Lung (tissue), 12 donors: ENCODE data around the gene FGB. TPM values are rescaled to one million over a fixed set of nuclear protein-coding genes. Genes with fewer than 3 reads are reported as not detected.

Experiments used
- ATAC-seq: fragments of 200-7000 bp; cut with Tn5 transposase; one replicate; pipeline ENCODE4 v1.9.1; 2020; ENCODE audit warnings: moderate number of reproducible peaks; ENCODE audit not compliant: insufficient read depth, low FRiP score
- DNase-seq, 3 donors: peaks; one replicate each; pipeline ENCODE4 v3.0.0-alpha.2; 2013 to 2017
- H3K27ac ChIP-seq, 2 donors: one replicate each; pipeline ENCODE4 v1.5.1; 2013; ENCODE audit warnings: mild to moderate bottlenecking in 2 of 2, moderate library complexity in 2 of 2, control low read depth in 1 of 2, inconsistent platforms in 1 of 2, low read depth in 1 of 2, low read length in 1 of 2
- H3K27me3 ChIP-seq, 3 donors: one replicate each; pipeline ENCODE4 v1.5.1; 2013; ENCODE audit warnings: low read length in 2 of 3; ENCODE audit not compliant: control insufficient read depth in 3 of 3, insufficient read depth in 3 of 3
- H3K36me3 ChIP-seq, 4 donors: one replicate each; pipeline ENCODE4 v1.5.1; 2013; ENCODE audit warnings: low read length in 4 of 4, mild to moderate bottlenecking in 1 of 4, moderate library complexity in 1 of 4; ENCODE audit not compliant: control insufficient read depth in 4 of 4, insufficient read depth in 4 of 4
- H3K4me1 ChIP-seq, 5 donors: one replicate each; pipeline ENCODE4 v1.5.1; 2013; ENCODE audit warnings: low read length in 5 of 5, mild to moderate bottlenecking in 2 of 5, moderate library complexity in 1 of 5; ENCODE audit not compliant: control insufficient read depth in 5 of 5, insufficient read depth in 5 of 5
- H3K4me3 ChIP-seq: one replicate; pipeline ENCODE4 v1.5.1; 2013; ENCODE audit warnings: mild to moderate bottlenecking, control low read depth, moderate library complexity
- H3K9ac ChIP-seq, 2 donors: one replicate each; pipeline ENCODE4 v1.5.1; 2013; ENCODE audit warnings: low read length in 2 of 2, control low read depth in 1 of 2; ENCODE audit not compliant: insufficient read depth in 1 of 2
- H3K9me3 ChIP-seq, 4 donors: one replicate each; pipeline ENCODE4 v1.5.1; 2013; ENCODE audit warnings: low read length in 3 of 4, mild to moderate bottlenecking in 1 of 4, moderate library complexity in 1 of 4; ENCODE audit not compliant: control insufficient read depth in 4 of 4, insufficient read depth in 3 of 4
- WGBS, 2 donors: extraction: QIAGEN DNeasy Blood & Tissue Kit; methylation state at CpG; one replicate each; pipeline ENCODE4 v1.1.7; 2013; 5-methylcytosine and 5-hydroxymethylcytosine counted together
- polyA plus RNA-seq, 2 donors: library from polyadenylated mRNA; stranded (reverse); fragments of 200-250 nt; gene quantifications; one replicate each; pipeline ENCODE4 v1.2.1, GENCODE V29; 2013
- total RNA-seq, 2 donors: library from RNA; depleted of rRNA in 1 of 2; stranded (reverse); fragments of >200 nt in 1 of 2; gene quantifications; one replicate each; pipeline ENCODE4 v1.2.1, GENCODE V29; 2014 to 2021
- TF ChIP-seq, protein P1 (sequence below): IDR thresholded peaks from 2 replicates; pipeline ENCODE4 v1.5.1; 2012; ENCODE audit warnings: mild to moderate bottlenecking; ENCODE audit errors: control extremely low read depth, extremely low read depth
- donor health status: control.
- donor health status: control.
- donor health status: Bipolar disorder and iron deficiency.
- donor health status: healthy.
- donor health status: DM: yes; HTN: yes; CAD: no.

The FGB gene
- total and polyA plus RNA-seq, 4 donors = 0.28 to 1.8 (median 0.34) TPM

DNA sequence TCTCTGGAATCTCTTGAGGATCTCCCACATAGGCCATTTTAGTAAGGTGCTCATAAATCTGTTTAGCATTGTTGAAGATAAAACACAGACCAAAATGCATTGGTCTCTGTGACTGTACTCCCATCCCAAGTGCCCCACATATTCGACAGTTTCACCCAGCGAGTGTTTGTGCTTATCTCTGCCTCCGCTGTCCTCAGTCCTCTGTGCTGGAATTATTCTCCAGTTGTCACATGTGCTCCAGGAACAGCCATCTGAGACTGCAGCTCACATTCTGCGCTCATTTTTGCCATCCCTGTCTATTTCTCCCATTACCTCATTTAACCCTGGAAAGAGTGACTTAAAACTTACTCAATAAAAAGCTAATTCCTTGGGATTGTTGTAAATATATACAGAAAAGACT, 43.6 kb upstream of the FGB start:
- Histone ChIP-seq H3K27me3 (no peaks in the 10 kb centered on the region), H3K27ac (no peak overlapping the region), H3K9me3 (no peaks in the 10 kb centered on the region), H3K36me3 (no peaks in the 10 kb centered on the region), H3K4me3 (no peak overlapping the region), H3K4me1 (peaks cover 0 to 9% (median 0%) of the 10 kb centered on the region in 5 donors), H3K9ac (no peak overlapping the region)
- TF ChIP-seq, protein P1, sequence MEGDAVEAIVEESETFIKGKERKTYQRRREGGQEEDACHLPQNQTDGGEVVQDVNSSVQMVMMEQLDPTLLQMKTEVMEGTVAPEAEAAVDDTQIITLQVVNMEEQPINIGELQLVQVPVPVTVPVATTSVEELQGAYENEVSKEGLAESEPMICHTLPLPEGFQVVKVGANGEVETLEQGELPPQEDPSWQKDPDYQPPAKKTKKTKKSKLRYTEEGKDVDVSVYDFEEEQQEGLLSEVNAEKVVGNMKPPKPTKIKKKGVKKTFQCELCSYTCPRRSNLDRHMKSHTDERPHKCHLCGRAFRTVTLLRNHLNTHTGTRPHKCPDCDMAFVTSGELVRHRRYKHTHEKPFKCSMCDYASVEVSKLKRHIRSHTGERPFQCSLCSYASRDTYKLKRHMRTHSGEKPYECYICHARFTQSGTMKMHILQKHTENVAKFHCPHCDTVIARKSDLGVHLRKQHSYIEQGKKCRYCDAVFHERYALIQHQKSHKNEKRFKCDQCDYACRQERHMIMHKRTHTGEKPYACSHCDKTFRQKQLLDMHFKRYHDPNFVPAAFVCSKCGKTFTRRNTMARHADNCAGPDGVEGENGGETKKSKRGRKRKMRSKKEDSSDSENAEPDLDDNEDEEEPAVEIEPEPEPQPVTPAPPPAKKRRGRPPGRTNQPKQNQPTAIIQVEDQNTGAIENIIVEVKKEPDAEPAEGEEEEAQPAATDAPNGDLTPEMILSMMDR = no peak
- 76 to 89% methylated on average over 4 of the region's 4 CpGs for WGBS, 2 donors
- ATAC-seq (no peak), DNase-seq (no peak)

DNA sequence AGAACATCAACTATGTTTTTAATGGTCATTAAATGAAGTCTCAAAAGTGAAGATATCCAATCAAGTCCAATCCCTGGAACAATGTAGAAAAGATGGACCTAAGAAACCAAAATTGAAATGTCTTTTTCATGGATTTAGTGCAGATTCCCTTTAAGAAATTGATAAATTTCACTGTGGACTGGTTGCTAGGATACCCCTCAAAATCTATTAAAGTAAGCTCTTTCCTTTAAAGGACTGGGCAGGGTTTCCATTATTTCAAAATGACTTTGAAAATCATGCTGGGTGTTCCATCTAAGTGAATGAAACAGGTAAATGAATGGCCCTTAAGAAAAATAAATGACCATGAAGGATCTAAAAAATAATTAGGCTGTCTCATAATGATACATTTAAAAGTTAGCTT, 41.2 kb upstream of the FGB start:
- H3K9me3 ChIP-seq = no peaks in the 10 kb centered on the region
- H3K36me3 ChIP-seq = no peaks in the 10 kb centered on the region
- H3K4me1 ChIP-seq = peaks cover 0 to 3% (median 0%) of the 10 kb centered on the region in 5 donors
- no peak for ATAC-seq
- no peak overlapping the region for H3K4me3 ChIP-seq
- TF ChIP-seq, protein P1 = no peak
- DNase-seq = no peak
- no peak overlapping the region for H3K9ac ChIP-seq
- H3K27me3 ChIP-seq = no peaks in the 10 kb centered on the region
- H3K27ac ChIP-seq = no peak overlapping the region

DNA sequence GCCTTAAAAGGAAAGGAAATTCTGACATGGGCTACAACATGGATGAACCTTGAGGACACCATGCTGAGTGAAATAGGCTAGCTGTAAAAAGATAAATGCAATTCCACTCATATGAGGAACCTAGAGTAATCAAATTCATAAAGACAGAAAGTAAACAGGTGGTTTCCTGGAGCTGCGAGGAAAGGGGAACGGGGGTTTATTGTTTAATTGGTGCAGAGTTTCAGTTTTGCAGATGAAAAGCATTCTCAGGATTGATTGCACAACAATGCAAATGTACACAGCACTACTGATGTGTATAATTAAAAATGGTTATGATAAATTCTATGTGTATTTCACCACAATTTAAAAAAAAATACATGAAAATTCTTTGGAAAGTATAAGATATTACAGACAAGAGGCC, 36.7 kb upstream of the FGB start:
- 4 to 14% methylated on average over 2 of the region's 2 CpGs for WGBS, 2 donors
- Histone ChIP-seq H3K4me1 (peaks cover 0 to 6% (median 3%) of the 10 kb centered on the region in 5 donors), H3K36me3 (no peaks in the 10 kb centered on the region), H3K27ac (no peak overlapping the region), H3K4me3 (no peak overlapping the region), H3K9me3 (no peaks in the 10 kb centered on the region), H3K9ac (no peak overlapping the region), H3K27me3 (no peaks in the 10 kb centered on the region)
- TF ChIP-seq, protein P1 = no peak
- no peak for DNase-seq
- no peak for ATAC-seq

DNA sequence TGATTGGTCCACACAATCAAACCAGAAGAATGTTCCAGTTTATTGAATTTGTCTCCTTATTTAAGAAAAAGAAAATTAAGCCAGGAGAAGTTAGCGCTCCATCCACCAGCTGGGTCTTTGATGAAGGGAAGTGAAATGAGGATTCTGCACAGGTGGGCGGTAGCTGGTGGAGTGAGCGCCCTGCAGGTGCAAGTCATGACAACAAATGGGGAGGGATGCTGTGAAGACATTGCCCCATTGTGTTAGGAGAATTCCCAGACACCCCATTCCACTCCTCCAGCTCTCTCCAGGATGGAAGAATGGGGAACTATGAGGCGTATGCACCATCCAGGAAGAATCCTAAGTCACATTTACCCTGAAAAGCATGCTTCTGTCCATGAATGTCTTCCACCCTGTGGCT, 35.5 kb upstream of the FGB start:
- DNase-seq (no peak), ATAC-seq (no peak)
- Histone ChIP-seq H3K9me3 (no peaks in the 10 kb centered on the region), H3K4me1 (peaks cover 0 to 6% (median 3%) of the 10 kb centered on the region in 5 donors), H3K27ac (no peak overlapping the region), H3K27me3 (no peaks in the 10 kb centered on the region), H3K9ac (no peak overlapping the region), H3K4me3 (no peak overlapping the region), H3K36me3 (no peaks in the 10 kb centered on the region)
- TF ChIP-seq, protein P1 = no peak
- WGBS, 2 donors = 90 to 92% methylated on average over 4 of the region's 4 CpGs
